WTC11 (cell line): ENCODE measurements around the gene CD160.

Experiments
- ESRRA ChIP-seq: sonication (generic); formaldehyde crosslinking; IDR thresholded peaks from 2 replicates; pipeline ENCODE4 v1.8.1; 2022; ENCODE audit warnings: mild to moderate bottlenecking, missing genetic modification reagents, borderline replicate concordance
- IRF2 ChIP-seq: sonication (generic); formaldehyde crosslinking; IDR thresholded peaks from 2 replicates; pipeline ENCODE4 v1.8.0; 2022; ENCODE audit warnings: low read depth, missing genetic modification reagents, borderline replicate concordance
- SP1 ChIP-seq: sonication (generic); formaldehyde crosslinking; conservative IDR thresholded peaks from 2 replicates; pipeline ENCODE4 v1.8.1; 2022; ENCODE audit warnings: missing genetic modification reagents
- TP53 ChIP-seq: sonication (generic); formaldehyde crosslinking; IDR thresholded peaks from 2 replicates; pipeline ENCODE4 v1.8.1; 2023; ENCODE audit warnings: mild to moderate bottlenecking, missing genetic modification reagents
- TF ChIP-seq, protein P1 (sequence below): fragments of 200-600 bp; IDR thresholded peaks from 2 replicates; pipeline ENCODE4 v1.8.0; 2022; ENCODE audit warnings: antibody characterized with exemption
- TF ChIP-seq, protein P2 (sequence below): fragments of 250-450 bp; sonication (Bioruptor Pico); IDR thresholded peaks from 2 replicates; pipeline ENCODE4 v1.9.0; 2021; ENCODE audit warnings: mild to moderate bottlenecking, borderline replicate concordance

DNA sequence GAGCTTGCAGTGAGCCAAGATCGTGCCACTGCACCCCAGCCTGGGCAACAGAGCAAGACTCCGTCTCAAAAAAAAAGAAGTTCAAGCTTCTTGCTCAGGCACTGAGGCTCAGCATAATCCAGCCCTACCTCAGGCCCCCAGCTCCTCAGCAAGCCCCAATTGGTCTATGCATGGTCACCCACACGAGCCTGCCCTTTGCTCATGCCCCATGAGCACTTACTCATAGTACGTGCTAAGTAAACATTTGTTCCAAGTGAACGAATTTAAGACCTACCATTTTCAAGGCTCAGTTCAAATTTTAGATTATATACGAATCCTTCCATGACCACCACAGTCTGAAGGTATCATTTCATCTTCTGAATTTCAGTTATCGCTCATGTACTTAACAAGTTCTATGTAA is 16.5 kb upstream of the CD160 start:
- no peak for TF ChIP-seq IRF2 (CRISPR knock-in tag)
- TF ChIP-seq, protein P1, sequence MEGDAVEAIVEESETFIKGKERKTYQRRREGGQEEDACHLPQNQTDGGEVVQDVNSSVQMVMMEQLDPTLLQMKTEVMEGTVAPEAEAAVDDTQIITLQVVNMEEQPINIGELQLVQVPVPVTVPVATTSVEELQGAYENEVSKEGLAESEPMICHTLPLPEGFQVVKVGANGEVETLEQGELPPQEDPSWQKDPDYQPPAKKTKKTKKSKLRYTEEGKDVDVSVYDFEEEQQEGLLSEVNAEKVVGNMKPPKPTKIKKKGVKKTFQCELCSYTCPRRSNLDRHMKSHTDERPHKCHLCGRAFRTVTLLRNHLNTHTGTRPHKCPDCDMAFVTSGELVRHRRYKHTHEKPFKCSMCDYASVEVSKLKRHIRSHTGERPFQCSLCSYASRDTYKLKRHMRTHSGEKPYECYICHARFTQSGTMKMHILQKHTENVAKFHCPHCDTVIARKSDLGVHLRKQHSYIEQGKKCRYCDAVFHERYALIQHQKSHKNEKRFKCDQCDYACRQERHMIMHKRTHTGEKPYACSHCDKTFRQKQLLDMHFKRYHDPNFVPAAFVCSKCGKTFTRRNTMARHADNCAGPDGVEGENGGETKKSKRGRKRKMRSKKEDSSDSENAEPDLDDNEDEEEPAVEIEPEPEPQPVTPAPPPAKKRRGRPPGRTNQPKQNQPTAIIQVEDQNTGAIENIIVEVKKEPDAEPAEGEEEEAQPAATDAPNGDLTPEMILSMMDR = no peak
- no peak for TF ChIP-seq TP53 (CRISPR knock-in tag)
- TF ChIP-seq ESRRA = no peak
- TF ChIP-seq, protein P2, sequence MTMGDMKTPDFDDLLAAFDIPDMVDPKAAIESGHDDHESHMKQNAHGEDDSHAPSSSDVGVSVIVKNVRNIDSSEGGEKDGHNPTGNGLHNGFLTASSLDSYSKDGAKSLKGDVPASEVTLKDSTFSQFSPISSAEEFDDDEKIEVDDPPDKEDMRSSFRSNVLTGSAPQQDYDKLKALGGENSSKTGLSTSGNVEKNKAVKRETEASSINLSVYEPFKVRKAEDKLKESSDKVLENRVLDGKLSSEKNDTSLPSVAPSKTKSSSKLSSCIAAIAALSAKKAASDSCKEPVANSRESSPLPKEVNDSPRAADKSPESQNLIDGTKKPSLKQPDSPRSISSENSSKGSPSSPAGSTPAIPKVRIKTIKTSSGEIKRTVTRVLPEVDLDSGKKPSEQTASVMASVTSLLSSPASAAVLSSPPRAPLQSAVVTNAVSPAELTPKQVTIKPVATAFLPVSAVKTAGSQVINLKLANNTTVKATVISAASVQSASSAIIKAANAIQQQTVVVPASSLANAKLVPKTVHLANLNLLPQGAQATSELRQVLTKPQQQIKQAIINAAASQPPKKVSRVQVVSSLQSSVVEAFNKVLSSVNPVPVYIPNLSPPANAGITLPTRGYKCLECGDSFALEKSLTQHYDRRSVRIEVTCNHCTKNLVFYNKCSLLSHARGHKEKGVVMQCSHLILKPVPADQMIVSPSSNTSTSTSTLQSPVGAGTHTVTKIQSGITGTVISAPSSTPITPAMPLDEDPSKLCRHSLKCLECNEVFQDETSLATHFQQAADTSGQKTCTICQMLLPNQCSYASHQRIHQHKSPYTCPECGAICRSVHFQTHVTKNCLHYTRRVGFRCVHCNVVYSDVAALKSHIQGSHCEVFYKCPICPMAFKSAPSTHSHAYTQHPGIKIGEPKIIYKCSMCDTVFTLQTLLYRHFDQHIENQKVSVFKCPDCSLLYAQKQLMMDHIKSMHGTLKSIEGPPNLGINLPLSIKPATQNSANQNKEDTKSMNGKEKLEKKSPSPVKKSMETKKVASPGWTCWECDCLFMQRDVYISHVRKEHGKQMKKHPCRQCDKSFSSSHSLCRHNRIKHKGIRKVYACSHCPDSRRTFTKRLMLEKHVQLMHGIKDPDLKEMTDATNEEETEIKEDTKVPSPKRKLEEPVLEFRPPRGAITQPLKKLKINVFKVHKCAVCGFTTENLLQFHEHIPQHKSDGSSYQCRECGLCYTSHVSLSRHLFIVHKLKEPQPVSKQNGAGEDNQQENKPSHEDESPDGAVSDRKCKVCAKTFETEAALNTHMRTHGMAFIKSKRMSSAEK = no peak
- no peak for TF ChIP-seq SP1
